NCI-H1092 treated with DMSO at 0.1 percent for 48 hours (cell line): Measurements from ENCODE around the gene RYR3.

Source experiments
- DNase-seq: peaks from one replicate; lab custom pipeline; 2025; lab: John Stamatoyannopoulos, UW

RYR3 gene

GRCh38 chr15:33310481-33311311 is at the start of gene RYR3:
RYR3 (plus strand) TSS chr15:33310967; CDS start chr15:33311046, 79 bp downstream.
- DNase-seq, result no peak

GRCh38 chr15:33262306-33262705 is 48.5 kb upstream of the RYR3 start:
- DNase-seq, result no peak

GRCh38 chr15:33277689-33278088 is 33.1 kb upstream of the RYR3 start:
- no peak for DNase-seq

GRCh38 chr15:33278816-33279612 is 31.8 kb upstream of the RYR3 start:
- DNase-seq, result no peak

- DNase-seq, result no peak
These were observed 31.1 kb upstream of the RYR3 start for GRCh38 chr15:33279613-33280205.

- DNase-seq, result no peak
These were observed 28.3 kb upstream of the RYR3 start for GRCh38 chr15:33282226-33283020.

- no peak for DNase-seq
These were observed 27.2 kb upstream of the RYR3 start for GRCh38 chr15:33283576-33283975.

GRCh38 chr15:33284336-33284735 is 26.4 kb upstream of the RYR3 start:
- DNase-seq, result no peak

GRCh38 chr15:33292717-33293307 is 18.0 kb upstream of the RYR3 start:
- peak; percentile 24 for DNase-seq

- DNase-seq, result no peak
These were observed 16.9 kb upstream of the RYR3 start for GRCh38 chr15:33293713-33294334.

- no peak for DNase-seq
These were observed 14.7 kb upstream of the RYR3 start for GRCh38 chr15:33296050-33296449.

- DNase-seq, result no peak
These were observed 13.9 kb upstream of the RYR3 start for GRCh38 chr15:33296856-33297255.

GRCh38 chr15:33298631-33299030 is 12.1 kb upstream of the RYR3 start:
- no peak for DNase-seq

- no peak for DNase-seq
These were observed 5.8 kb upstream of the RYR3 start for GRCh38 chr15:33304924-33305323.

- no peak for DNase-seq
These were observed 1.0 kb upstream of the RYR3 start for GRCh38 chr15:33309602-33310276.

GRCh38 chr15:33311312-33311971 is 675 bp downstream of the RYR3 start:
- no peak for DNase-seq

GRCh38 chr15:33313491-33313890 is 2.7 kb downstream of the RYR3 start:
- DNase-seq, result no peak

- no peak for DNase-seq
These were observed 3.3 kb downstream of the RYR3 start for GRCh38 chr15:33314069-33314468.

GRCh38 chr15:33315044-33315443 is 4.3 kb downstream of the RYR3 start:
- no peak for DNase-seq

GRCh38 chr15:33317896-33318295 is 7.1 kb downstream of the RYR3 start:
- no peak for DNase-seq
